PC-3 (cell line): ENCODE measurements around the gene RAB18. TPM values are rescaled to one million over a fixed set of nuclear protein-coding genes. Genes with fewer than 3 reads are reported as not detected.

Experiments
- ATAC-seq: fragments of 200-7000 bp; cut with Tn5 transposase; 2 replicates; pipeline ENCODE4 v1.9.1; 2020; ENCODE audit warnings: mild to moderate bottlenecking, moderate library complexity
- BruUV-seq: library from RNA; stranded (reverse); fragments of 400-500 nt; replicated peaks from 2 replicates; lab custom pipeline; 2021; lab: Mats Ljungman, UMichigan
- CTCF ChIA-PET: fragments of 300-600 bp; sonication (Branson Sonifier 250); formaldehyde crosslinking; loops from one replicate; lab custom pipeline; 2022; ENCODE audit warnings: antibody characterized with exemption; lab: Charles Lee
- POLR2A ChIA-PET: fragments of 300-600 bp; sonication (Branson Sonifier 250); formaldehyde crosslinking; loops from one replicate; lab custom pipeline; 2022; ENCODE audit warnings: antibody characterized with exemption; ENCODE audit not compliant: unreplicated experiment; lab: Charles Lee
- DNase-seq: peaks from one replicate; pipeline ENCODE4 v3.0.0-alpha.2; 2015
- H2AFZ ChIP-seq: fragments of 300-600 bp; sonication (generic); 2 replicates; pipeline ENCODE4 v1.6.0; 2016; ENCODE audit warnings: antibody characterized with exemption, low read length
- H3F3A ChIP-seq: fragments of 300-600 bp; sonication (generic); one replicate; pipeline ENCODE4 v1.6.0; 2017; ENCODE audit warnings: antibody characterized with exemption, low read length, control low read depth, mild to moderate bottlenecking; ENCODE audit not compliant: unreplicated experiment
- H3K27ac ChIP-seq: fragments of 300-600 bp; sonication (generic); 2 replicates; pipeline ENCODE4 v1.5.1; 2016; ENCODE audit warnings: mild to moderate bottlenecking, low read length
- H3K27me3 ChIP-seq: fragments of 300-600 bp; sonication (generic); 2 replicates; pipeline ENCODE4 v1.6.1; 2016; ENCODE audit warnings: low read length, mixed read lengths
- H3K36me3 ChIP-seq: fragments of 300-600 bp; sonication (generic); 2 replicates; pipeline ENCODE4 v1.6.1; 2016; ENCODE audit warnings: low read depth, mixed run types, low read length, mixed read lengths
- H3K4me1 ChIP-seq: fragments of 300-600 bp; sonication (generic); 2 replicates; pipeline ENCODE4 v1.5.1; 2016; ENCODE audit warnings: low read length; ENCODE audit not compliant: insufficient read depth
- H3K4me2 ChIP-seq: fragments of 300-600 bp; sonication (generic); 2 replicates; pipeline ENCODE4 v1.6.0; 2016; ENCODE audit warnings: low read length
- H3K4me3 ChIP-seq: fragments of 300-600 bp; sonication (generic); 2 replicates; pipeline ENCODE4 v1.5.1; 2016; ENCODE audit warnings: mild to moderate bottlenecking, low read length, mixed read lengths
- H3K79me2 ChIP-seq: fragments of 300-600 bp; sonication (generic); 2 replicates; pipeline ENCODE4 v1.6.1; 2017; ENCODE audit warnings: low read length, mixed read lengths
- H3K9ac ChIP-seq: fragments of 300-600 bp; sonication (generic); 2 replicates; pipeline ENCODE4 v1.6.0; 2016; ENCODE audit warnings: mild to moderate bottlenecking, low read length
- H3K9me2 ChIP-seq: fragments of 300-600 bp; sonication (generic); replicated peaks from 2 replicates; pipeline ENCODE4 v1.6.1; 2016; ENCODE audit warnings: mixed run types, low read length, mixed read lengths
- H3K9me3 ChIP-seq: fragments of 300-600 bp; sonication (generic); 2 replicates; pipeline ENCODE4 v1.6.1; 2016; ENCODE audit warnings: low read length, mixed read lengths
- H4K20me1 ChIP-seq: fragments of 300-600 bp; sonication (generic); 2 replicates; pipeline ENCODE4 v1.6.1; 2016; ENCODE audit warnings: low read length, mixed read lengths
- CTCF ChIP-seq: fragments of 300-600 bp; sonication (generic); conservative IDR thresholded peaks from 2 replicates; pipeline ENCODE4 v1.5.1; 2017; ENCODE audit warnings: antibody characterized with exemption, low read depth, mild to moderate bottlenecking, low read length
- EZH2 ChIP-seq: fragments of 300-600 bp; sonication (generic); IDR thresholded peaks from one replicate; pipeline ENCODE4 v1.6.1; 2017; ENCODE audit warnings: antibody characterized with exemption, mild to moderate bottlenecking, low read length; ENCODE audit not compliant: unreplicated experiment
- EZH2phosphoT487 ChIP-seq: fragments of 300-600 bp; sonication (generic); IDR thresholded peaks from 2 replicates; pipeline ENCODE4 v1.6.1; 2018; ENCODE audit warnings: mild to moderate bottlenecking, antibody characterized with exemption, low read length, borderline replicate concordance
- intact Hi-C: fragments of 100-400 bp; cut with micrococcal nuclease; formaldehyde crosslinking; loops from 2 replicates; pipeline ENCODE4 v1.9.0; 2023
- total RNA-seq: library from RNA; depleted of rRNA; stranded (reverse); fragments of >200 nt; gene quantifications from 2 replicates; pipeline ENCODE4 v1.2.3, GENCODE V29; 2014

The RAB18 gene
- total RNA-seq, 1 experiment from 2014 or later, result 32.0 TPM

GRCh38 chr10:27547047-27547446 is 42.9 kb downstream of the RAB18 start:
- CTCF ChIA-PET, result no interaction called here
- no peaks in the 10 kb centered on the region for H3K9me2 ChIP-seq

GRCh38 chr10:27547482-27547881 is 43.4 kb downstream of the RAB18 start:
- intact Hi-C loops, result no loop called here
- POLR2A ChIA-PET, result no interaction called here
- no peaks in the 10 kb centered on the region for H4K20me1 ChIP-seq

More at GRCh38 chr10:27547047-27547446, 42.9 kb downstream of the RAB18 start:
- POLR2A ChIA-PET, result no interaction called here
- ATAC-seq, result no peak
- DNase-seq, result no peak
- no peaks in the 10 kb centered on the region for H3K27me3 ChIP-seq
- no peaks in the 10 kb centered on the region for H3K79me2 ChIP-seq
- no peak overlapping the region for H3K27ac ChIP-seq
- H4K20me1 ChIP-seq, result no peaks in the 10 kb centered on the region
- intact Hi-C loops, result no loop called here
- TF ChIP-seq EZH2phosphoT487 (no peak), CTCF (no peak), EZH2 (no peak)
- H3K9me3 ChIP-seq, result no peaks in the 10 kb centered on the region
- no peak overlapping the region for H3K4me2 ChIP-seq
- no peaks in the 10 kb centered on the region for H3K4me1 ChIP-seq
- H3K9ac ChIP-seq, result no peak overlapping the region
- H2AFZ ChIP-seq, result no peak overlapping the region
- no peaks in the 10 kb centered on the region for H3K36me3 ChIP-seq
- H3K4me3 ChIP-seq, result no peak overlapping the region
- BruUV-seq, result no TSS peak
- no peaks in the 10 kb centered on the region for H3F3A ChIP-seq

More at GRCh38 chr10:27547482-27547881, 43.4 kb downstream of the RAB18 start:
- ATAC-seq (no peak), DNase-seq (no peak)
- no peak overlapping the region for H3K9ac ChIP-seq
- CTCF ChIA-PET, result no interaction called here
- H2AFZ ChIP-seq, result no peak overlapping the region
- no peak overlapping the region for H3K4me3 ChIP-seq
- no peaks in the 10 kb centered on the region for H3K4me1 ChIP-seq
- H3K4me2 ChIP-seq, result no peak overlapping the region
- H3F3A ChIP-seq, result no peaks in the 10 kb centered on the region
- BruUV-seq, result TSS peak; percentile 7
- TF ChIP-seq EZH2phosphoT487, result no peak
- TF ChIP-seq EZH2, result no peak
- no peak for TF ChIP-seq CTCF
- no peaks in the 10 kb centered on the region for H3K79me2 ChIP-seq
- H3K9me3 ChIP-seq, result no peaks in the 10 kb centered on the region
- no peaks in the 10 kb centered on the region for H3K9me2 ChIP-seq
- no peaks in the 10 kb centered on the region for H3K27me3 ChIP-seq
- H3K27ac ChIP-seq, result no peak overlapping the region
- no peaks in the 10 kb centered on the region for H3K36me3 ChIP-seq
